ENCODE measurements around the gene GPATCH8. TPM values are rescaled to one million over a fixed set of nuclear protein-coding genes. Genes with fewer than 3 reads are reported as not detected.

The GPATCH8 gene
- total RNA-seq, 3 donors from 2014 or later (not counting 1 experiment from before 2014, with no cell fraction given): 104 to 111 (median 109) TPM

DNA sequence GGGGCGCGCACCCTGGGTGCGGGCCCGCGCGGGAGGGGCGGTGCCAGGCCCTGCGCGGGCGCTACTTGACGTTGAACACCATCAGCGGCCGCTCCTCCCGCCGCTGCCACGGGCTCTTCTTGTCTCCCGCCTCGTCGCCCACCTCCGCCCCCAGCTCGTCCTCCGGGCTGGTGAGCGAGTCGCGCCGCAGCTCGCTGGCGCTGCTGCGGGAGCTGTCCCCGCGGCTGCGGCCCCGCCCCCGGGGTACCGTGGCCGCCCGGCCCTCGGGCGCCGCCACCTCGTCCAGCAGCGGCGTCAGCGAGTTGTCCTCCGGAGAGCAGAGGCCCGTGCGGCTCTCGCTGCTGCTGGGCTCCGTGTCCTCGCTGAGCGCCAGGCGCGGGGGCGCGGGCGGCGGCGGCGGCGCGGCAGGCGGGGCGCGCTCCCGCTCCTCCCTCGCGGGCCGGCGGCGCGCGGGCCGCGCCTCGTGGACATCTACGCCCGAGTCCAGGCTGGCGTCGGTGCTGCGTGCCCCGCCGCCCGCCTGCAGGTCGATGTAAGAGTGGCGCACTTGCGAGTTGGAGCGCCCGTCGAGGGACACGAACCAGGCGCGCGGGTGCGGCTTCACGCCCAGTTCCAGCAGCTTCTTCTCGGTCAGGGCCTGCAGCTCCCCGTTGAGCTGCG lies 149.4 kb downstream of the GPATCH8 start:
- DNase-seq (peak in 1 of 2 donors; percentile 42), ATAC-seq (peak; percentile 36 to 56 (median 55))
- Histone ChIP-seq H3K4me1 (ENCODE audit: control insufficient read depth, insufficient read depth, low read length) (peaks cover 23% of the 10 kb centered on the region), H3K36me3 (ENCODE audit: control insufficient read depth, insufficient read depth, low read length) (peaks cover 7% of the 10 kb centered on the region), H3K27me3 (ENCODE audit: control insufficient read depth, insufficient read depth, low read length) (no peaks in the 10 kb centered on the region), H3K9me3 (ENCODE audit: control insufficient read depth, insufficient read depth, low read length) (no peaks in the 10 kb centered on the region), H3K4me3 (ENCODE audit: low read length) (no peak overlapping the region), H3K27ac (ENCODE audit: low read length) (no peak overlapping the region)
- H3K27me3 Mint-ChIP-seq (ENCODE audit: low read depth in 2 of 2): peaks cover 0 to 1% of the 10 kb centered on the region in 2 donors
- TF ChIP-seq, protein P1, sequence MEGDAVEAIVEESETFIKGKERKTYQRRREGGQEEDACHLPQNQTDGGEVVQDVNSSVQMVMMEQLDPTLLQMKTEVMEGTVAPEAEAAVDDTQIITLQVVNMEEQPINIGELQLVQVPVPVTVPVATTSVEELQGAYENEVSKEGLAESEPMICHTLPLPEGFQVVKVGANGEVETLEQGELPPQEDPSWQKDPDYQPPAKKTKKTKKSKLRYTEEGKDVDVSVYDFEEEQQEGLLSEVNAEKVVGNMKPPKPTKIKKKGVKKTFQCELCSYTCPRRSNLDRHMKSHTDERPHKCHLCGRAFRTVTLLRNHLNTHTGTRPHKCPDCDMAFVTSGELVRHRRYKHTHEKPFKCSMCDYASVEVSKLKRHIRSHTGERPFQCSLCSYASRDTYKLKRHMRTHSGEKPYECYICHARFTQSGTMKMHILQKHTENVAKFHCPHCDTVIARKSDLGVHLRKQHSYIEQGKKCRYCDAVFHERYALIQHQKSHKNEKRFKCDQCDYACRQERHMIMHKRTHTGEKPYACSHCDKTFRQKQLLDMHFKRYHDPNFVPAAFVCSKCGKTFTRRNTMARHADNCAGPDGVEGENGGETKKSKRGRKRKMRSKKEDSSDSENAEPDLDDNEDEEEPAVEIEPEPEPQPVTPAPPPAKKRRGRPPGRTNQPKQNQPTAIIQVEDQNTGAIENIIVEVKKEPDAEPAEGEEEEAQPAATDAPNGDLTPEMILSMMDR (IDR thresholded peaks at IDR 0.05): no peak
- no peaks in the 10 kb centered on the region for H3K9me3 Mint-ChIP-seq
- H3K36me3 Mint-ChIP-seq: no peaks in the 10 kb centered on the region
- peaks cover 0 to 1% of the 10 kb centered on the region in 2 donors for H3K4me1 Mint-ChIP-seq
- WGBS (ENCODE audit: insufficient coverage): 25% methylated on average over 98 of the region's 98 CpGs
- no peak overlapping the region for H3K27ac Mint-ChIP-seq
- intact Hi-C loops (cut with micrococcal nuclease): no loop called here
- peak overlapping the region; percentile 49 for H3K4me3 Mint-ChIP-seq

DNA sequence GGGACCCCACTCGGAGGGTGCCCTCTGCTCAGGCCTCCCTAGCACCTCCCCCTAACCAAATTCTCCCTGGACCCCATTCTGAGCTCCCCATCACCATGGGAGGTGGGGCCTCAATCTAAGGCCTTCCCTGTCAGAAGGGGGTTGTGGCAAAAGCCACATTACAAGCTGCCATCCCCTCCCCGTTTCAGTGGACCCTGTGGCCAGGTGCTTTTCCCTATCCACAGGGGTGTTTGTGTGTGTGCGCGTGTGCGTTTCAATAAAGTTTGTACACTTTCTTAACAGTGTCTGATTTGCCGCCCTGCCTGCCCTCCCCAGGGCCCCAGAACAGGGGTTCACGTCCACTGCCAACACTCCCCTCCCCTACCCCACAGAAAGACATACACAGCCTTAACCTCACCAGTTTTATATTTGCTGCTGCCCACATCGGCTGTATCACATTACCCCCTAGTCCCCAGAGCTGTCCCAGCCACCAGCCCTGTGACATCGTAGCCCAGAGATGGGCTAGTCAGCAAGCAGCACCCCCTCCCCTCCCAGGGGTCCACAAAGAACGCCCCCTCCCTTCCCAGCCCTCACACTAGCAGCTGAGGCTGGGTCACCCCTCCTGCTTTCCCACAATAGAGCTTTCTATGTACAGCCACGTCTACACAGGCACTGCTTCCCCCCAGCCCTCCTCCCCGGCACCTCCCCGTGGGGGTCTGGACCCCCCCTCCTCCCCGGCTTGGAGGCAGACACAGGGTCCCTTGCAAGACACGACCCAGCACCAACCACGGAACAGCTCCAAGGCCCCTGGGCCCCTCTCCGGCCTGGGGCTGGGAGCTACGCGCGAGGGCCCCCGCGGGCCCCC lies 150.2 kb downstream of the GPATCH8 start:
- no peaks in the 10 kb centered on the region for H3K27me3 ChIP-seq (ENCODE audit: control insufficient read depth, insufficient read depth, low read length)
- Mint-ChIP-seq H3K27me3 (ENCODE audit: low read depth in 2 of 2) (no peaks in the 10 kb centered on the region), H3K4me1 (peaks cover 0 to 9% of the 10 kb centered on the region in 2 donors), H3K4me3 (peak overlapping the region; percentile 84), H3K9me3 (no peaks in the 10 kb centered on the region), H3K27ac (no peak overlapping the region), H3K36me3 (no peaks in the 10 kb centered on the region)
- no peak overlapping the region for H3K4me3 ChIP-seq (ENCODE audit: low read length)
- peaks cover 30% of the 10 kb centered on the region for H3K4me1 ChIP-seq (ENCODE audit: control insufficient read depth, insufficient read depth, low read length)
- WGBS (ENCODE audit: insufficient coverage): 56% methylated on average over 22 of the region's 22 CpGs
- peaks cover 7% of the 10 kb centered on the region for H3K36me3 ChIP-seq (ENCODE audit: control insufficient read depth, insufficient read depth, low read length)
- DNase-seq (peak in 1 of 2 donors; percentile 6), ATAC-seq (no peak)
- intact Hi-C loops (cut with micrococcal nuclease): no loop called here
- H3K9me3 ChIP-seq (ENCODE audit: control insufficient read depth, insufficient read depth, low read length): no peaks in the 10 kb centered on the region
- TF ChIP-seq, protein P1 (IDR thresholded peaks at IDR 0.05): no peak
- H3K27ac ChIP-seq (ENCODE audit: low read length): no peak overlapping the region

GRCh38 chr17:44351961-44352827 lies 151.0 kb downstream of the GPATCH8 start:
- Histone ChIP-seq H3K27ac (ENCODE audit: low read length) (no peak overlapping the region), H3K36me3 (ENCODE audit: control insufficient read depth, insufficient read depth, low read length) (peaks cover 7% of the 10 kb centered on the region), H3K4me1 (ENCODE audit: control insufficient read depth, insufficient read depth, low read length) (peaks cover 39% of the 10 kb centered on the region), H3K27me3 (ENCODE audit: control insufficient read depth, insufficient read depth, low read length) (no peaks in the 10 kb centered on the region), H3K9me3 (ENCODE audit: control insufficient read depth, insufficient read depth, low read length) (no peaks in the 10 kb centered on the region), H3K4me3 (ENCODE audit: low read length) (no peak overlapping the region)
- no peaks in the 10 kb centered on the region for H3K27me3 Mint-ChIP-seq (ENCODE audit: low read depth in 2 of 2)
- WGBS (ENCODE audit: insufficient coverage): 85% methylated on average over 36 of the region's 36 CpGs
- TF ChIP-seq, protein P1 (IDR thresholded peaks at IDR 0.05): no peak
- DNase-seq (peak in 1 of 2 donors; percentile 6), ATAC-seq (no peak)
- H3K36me3 Mint-ChIP-seq: no peaks in the 10 kb centered on the region
- intact Hi-C loops (cut with micrococcal nuclease): no loop called here
- no peak overlapping the region for H3K4me3 Mint-ChIP-seq
- H3K27ac Mint-ChIP-seq: no peak overlapping the region
- peaks cover 0 to 9% of the 10 kb centered on the region in 2 donors for H3K4me1 Mint-ChIP-seq
- no peaks in the 10 kb centered on the region for H3K9me3 Mint-ChIP-seq

Measured in natural killer cell (primary cell).